ENCODE results near the gene FBXL13.

DNA sequence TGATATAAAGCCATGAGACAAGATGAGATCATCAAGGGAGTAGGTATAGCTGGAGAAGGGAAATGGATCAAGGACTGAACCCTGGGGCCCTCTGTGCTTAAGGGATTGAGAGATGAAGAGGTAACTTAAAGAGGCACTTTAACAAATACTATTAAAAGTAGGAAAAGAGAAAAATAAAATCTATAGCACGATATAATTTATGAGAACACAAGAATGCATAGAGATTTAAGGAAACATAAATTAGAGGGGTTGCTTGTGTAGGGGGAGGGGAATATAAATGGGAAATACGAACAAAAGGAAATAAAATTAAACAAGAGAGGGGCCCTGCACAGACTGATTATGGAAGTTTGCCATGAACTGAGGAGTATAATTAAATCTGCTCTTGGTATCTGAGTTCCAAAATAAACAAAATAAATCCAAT, 177.4 kb downstream of the FBXL13 start:
- TF ChIP-seq, protein P1, sequence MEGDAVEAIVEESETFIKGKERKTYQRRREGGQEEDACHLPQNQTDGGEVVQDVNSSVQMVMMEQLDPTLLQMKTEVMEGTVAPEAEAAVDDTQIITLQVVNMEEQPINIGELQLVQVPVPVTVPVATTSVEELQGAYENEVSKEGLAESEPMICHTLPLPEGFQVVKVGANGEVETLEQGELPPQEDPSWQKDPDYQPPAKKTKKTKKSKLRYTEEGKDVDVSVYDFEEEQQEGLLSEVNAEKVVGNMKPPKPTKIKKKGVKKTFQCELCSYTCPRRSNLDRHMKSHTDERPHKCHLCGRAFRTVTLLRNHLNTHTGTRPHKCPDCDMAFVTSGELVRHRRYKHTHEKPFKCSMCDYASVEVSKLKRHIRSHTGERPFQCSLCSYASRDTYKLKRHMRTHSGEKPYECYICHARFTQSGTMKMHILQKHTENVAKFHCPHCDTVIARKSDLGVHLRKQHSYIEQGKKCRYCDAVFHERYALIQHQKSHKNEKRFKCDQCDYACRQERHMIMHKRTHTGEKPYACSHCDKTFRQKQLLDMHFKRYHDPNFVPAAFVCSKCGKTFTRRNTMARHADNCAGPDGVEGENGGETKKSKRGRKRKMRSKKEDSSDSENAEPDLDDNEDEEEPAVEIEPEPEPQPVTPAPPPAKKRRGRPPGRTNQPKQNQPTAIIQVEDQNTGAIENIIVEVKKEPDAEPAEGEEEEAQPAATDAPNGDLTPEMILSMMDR (IDR thresholded peaks at IDR 0.05), result no peak
- TF ChIP-seq POLR2A (IDR thresholded peaks at IDR 0.05), result no peak

Measured in vagina (tissue), 2 donors.